Measurements from ENCODE around the gene ATP1A1.

ATP1A1 gene

GRCh38 chr1:116334868-116335635, 38.0 kb upstream of the ATP1A1 start:
- H3K4me3 ChIP-seq (ENCODE audit: low read depth, low read length), result no peak overlapping the region
- TF ChIP-seq, protein P1, sequence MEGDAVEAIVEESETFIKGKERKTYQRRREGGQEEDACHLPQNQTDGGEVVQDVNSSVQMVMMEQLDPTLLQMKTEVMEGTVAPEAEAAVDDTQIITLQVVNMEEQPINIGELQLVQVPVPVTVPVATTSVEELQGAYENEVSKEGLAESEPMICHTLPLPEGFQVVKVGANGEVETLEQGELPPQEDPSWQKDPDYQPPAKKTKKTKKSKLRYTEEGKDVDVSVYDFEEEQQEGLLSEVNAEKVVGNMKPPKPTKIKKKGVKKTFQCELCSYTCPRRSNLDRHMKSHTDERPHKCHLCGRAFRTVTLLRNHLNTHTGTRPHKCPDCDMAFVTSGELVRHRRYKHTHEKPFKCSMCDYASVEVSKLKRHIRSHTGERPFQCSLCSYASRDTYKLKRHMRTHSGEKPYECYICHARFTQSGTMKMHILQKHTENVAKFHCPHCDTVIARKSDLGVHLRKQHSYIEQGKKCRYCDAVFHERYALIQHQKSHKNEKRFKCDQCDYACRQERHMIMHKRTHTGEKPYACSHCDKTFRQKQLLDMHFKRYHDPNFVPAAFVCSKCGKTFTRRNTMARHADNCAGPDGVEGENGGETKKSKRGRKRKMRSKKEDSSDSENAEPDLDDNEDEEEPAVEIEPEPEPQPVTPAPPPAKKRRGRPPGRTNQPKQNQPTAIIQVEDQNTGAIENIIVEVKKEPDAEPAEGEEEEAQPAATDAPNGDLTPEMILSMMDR (IDR thresholded peaks at IDR 0.05; ENCODE audit: low read depth, low read length), result no peak

- TF ChIP-seq, protein P1 (IDR thresholded peaks at IDR 0.05; ENCODE audit: low read depth, low read length), result no peak
- H3K4me3 ChIP-seq (ENCODE audit: low read depth, low read length), result no peak overlapping the region
Observed at GRCh38 chr1:116335850-116336624, 37.0 kb upstream of the ATP1A1 start.

DNA sequence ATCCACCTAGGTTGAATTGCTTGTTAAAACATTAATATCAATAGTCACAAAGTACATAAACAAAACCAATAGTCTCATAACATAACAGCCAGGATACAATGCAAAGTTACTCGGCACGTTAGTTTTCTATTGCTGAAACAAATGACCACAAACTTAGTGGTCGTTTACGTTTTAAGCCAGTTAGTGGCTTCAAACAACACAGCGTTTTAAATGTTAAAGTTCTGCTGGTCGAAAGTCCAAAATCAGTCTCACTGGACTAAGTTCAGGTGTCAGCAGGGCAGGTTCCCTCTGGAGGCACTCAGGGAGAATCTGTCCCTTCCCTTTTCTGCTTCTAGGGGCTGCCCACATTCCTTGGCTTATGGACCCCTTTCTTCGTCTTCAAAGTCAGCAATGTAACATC, 35.6 kb upstream of the ATP1A1 start:
- TF ChIP-seq, protein P1 (IDR thresholded peaks at IDR 0.05; ENCODE audit: low read depth, low read length), result no peak
- no peak overlapping the region for H3K4me3 ChIP-seq (ENCODE audit: low read depth, low read length)

DNA sequence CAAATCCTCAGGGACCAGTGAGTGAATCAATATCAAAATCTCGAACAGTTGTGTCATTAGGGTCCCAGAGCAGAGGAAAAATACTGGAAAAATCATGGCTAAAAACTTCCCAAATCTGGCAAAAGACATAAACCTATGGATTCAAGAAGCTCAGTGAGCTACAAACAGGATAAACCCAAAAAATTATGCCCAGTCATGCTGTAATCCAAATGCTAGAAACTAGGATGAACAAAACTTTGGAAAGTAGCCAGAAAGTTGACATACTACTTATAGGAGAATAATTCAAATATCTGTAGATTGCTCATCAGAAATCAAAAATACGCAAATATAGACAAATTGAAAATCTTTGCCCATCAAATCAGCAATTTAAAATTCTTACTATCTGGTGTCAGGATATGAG, 34.6 kb upstream of the ATP1A1 start:
- TF ChIP-seq, protein P1 (IDR thresholded peaks at IDR 0.05; ENCODE audit: low read depth, low read length), result no peak
- no peak overlapping the region for H3K4me3 ChIP-seq (ENCODE audit: low read depth, low read length)

- TF ChIP-seq, protein P1 (IDR thresholded peaks at IDR 0.05; ENCODE audit: low read depth, low read length), result no peak
- H3K4me3 ChIP-seq (ENCODE audit: low read depth, low read length), result no peak overlapping the region
Observed at GRCh38 chr1:116340506-116341231, 32.4 kb upstream of the ATP1A1 start.

- TF ChIP-seq, protein P1 (IDR thresholded peaks at IDR 0.05; ENCODE audit: low read depth, low read length), result no peak
- no peak overlapping the region for H3K4me3 ChIP-seq (ENCODE audit: low read depth, low read length)
Observed at GRCh38 chr1:116343019-116343418, 30.0 kb upstream of the ATP1A1 start.
